Activated naive CD4-positive, alpha-beta T cell treated with anti-CD3 and anti-CD28 coated beads for 36 hours (primary cell): ENCODE measurements around the gene FAM20C. TPM values are rescaled to one million over a fixed set of nuclear protein-coding genes. Genes with fewer than 3 reads are reported as not detected.

Experiments used
- CTCF ChIA-PET: fragments of 350-600 bp; sonication (Branson Sonifier 250); formaldehyde crosslinking; loops from one replicate; lab custom pipeline; 2021; ENCODE audit warnings: antibody characterized with exemption; lab: Charles Lee
- DNase-seq: peaks from one replicate; pipeline ENCODE4 v3.0.0-alpha.2; 2020
- H3K27ac Mint-ChIP-seq: one replicate; pipeline ENCODE4 v1.8.0; 2021; ENCODE audit warnings: mild to moderate bottlenecking, mixed read lengths
- H3K27me3 Mint-ChIP-seq: one replicate; pipeline ENCODE4 v1.8.0; 2021; ENCODE audit warnings: low read depth, mixed read lengths
- H3K36me3 Mint-ChIP-seq: one replicate; pipeline ENCODE4 v1.8.0; 2021; ENCODE audit warnings: low read depth, mixed read lengths
- H3K4me1 Mint-ChIP-seq: one replicate; pipeline ENCODE4 v1.8.0; 2021; ENCODE audit warnings: low read depth, mixed read lengths
- H3K4me3 Mint-ChIP-seq: one replicate; pipeline ENCODE4 v1.8.0; 2021; ENCODE audit warnings: mild to moderate bottlenecking, moderate library complexity, mixed read lengths
- H3K9me3 Mint-ChIP-seq: one replicate; pipeline ENCODE4 v1.8.0; 2021; ENCODE audit warnings: mixed read lengths
- intact Hi-C: fragments of 100-400 bp; cut with micrococcal nuclease; formaldehyde crosslinking; loops from one replicate; pipeline ENCODE4 v1.15.1; 2023
- total RNA-seq, 2 experiments: library from RNA; stranded (reverse); gene quantifications; one replicate each; pipeline ENCODE4 v1.2.3, GENCODE V29; 2021

Gene FAM20C
- total RNA-seq, 2 experiments from 2014 or later = 0.26 to 0.91 TPM

DNA sequence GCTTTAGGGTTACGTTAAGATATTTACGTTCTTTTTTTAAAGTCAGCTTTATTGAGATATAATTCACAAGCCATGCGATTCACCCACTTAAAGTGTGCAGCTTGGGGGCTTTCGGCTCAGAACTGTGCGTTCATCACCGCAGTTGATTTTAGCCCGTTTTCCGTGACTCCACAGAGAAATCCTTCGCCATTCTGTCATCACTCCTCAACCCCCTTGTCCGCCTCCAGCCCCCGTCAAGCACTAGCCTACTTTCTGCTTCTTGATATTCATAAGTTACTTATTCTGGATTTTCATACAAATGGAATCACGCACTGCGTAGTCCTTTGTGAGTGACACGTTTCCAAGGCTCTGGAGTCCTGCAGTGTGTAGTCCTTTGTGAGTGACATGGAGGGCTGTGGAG lies 20.4 kb downstream of the FAM20C start:
- no peak for DNase-seq
- intact Hi-C loops = no loop called here
- no peak overlapping the region for H3K4me3 Mint-ChIP-seq
- no peaks in the 10 kb centered on the region for H3K36me3 Mint-ChIP-seq
- no peaks in the 10 kb centered on the region for H3K4me1 Mint-ChIP-seq
- CTCF ChIA-PET = no interaction called here
- no peaks in the 10 kb centered on the region for H3K27me3 Mint-ChIP-seq
- H3K27ac Mint-ChIP-seq = no peak overlapping the region
- no peaks in the 10 kb centered on the region for H3K9me3 Mint-ChIP-seq

DNA sequence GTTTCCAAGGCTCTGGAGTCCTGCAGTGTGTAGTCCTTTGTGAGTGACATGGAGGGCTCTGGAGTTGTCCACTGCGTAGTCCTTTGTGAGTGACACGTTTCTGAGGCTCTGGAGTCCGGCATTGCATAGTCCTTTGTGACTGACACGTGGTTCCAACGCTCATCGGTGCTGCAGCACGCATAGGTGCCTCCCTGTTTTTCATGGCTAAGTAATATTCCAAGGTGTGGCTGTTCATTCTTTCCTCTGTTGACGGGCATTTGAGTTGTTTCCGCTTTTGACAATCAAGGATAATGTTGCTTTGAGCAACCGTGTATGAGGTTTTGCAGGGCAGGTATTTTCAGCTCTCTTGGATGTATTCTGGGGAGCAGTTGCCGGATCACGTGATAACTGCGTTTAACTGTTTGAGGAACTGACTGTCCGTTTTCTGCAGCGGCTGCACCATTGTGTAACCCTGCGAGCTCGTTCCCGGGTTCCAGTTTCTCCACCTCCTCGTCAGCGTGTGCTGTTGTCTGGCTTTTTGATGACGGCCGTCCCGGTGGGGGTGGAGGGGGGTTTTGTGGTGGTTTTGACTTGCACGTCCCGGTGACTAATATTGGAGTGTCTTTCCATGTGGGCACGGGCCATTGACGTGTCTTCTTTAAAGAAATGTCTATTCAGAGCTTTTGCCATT lies 21.1 kb downstream of the FAM20C start:
- Mint-ChIP-seq H3K27me3 (no peaks in the 10 kb centered on the region), H3K36me3 (no peaks in the 10 kb centered on the region), H3K27ac (no peak overlapping the region), H3K9me3 (no peaks in the 10 kb centered on the region), H3K4me3 (no peak overlapping the region), H3K4me1 (no peaks in the 10 kb centered on the region)
- no peak for DNase-seq
- CTCF ChIA-PET = no interaction called here
- intact Hi-C loops = no loop called here

DNA sequence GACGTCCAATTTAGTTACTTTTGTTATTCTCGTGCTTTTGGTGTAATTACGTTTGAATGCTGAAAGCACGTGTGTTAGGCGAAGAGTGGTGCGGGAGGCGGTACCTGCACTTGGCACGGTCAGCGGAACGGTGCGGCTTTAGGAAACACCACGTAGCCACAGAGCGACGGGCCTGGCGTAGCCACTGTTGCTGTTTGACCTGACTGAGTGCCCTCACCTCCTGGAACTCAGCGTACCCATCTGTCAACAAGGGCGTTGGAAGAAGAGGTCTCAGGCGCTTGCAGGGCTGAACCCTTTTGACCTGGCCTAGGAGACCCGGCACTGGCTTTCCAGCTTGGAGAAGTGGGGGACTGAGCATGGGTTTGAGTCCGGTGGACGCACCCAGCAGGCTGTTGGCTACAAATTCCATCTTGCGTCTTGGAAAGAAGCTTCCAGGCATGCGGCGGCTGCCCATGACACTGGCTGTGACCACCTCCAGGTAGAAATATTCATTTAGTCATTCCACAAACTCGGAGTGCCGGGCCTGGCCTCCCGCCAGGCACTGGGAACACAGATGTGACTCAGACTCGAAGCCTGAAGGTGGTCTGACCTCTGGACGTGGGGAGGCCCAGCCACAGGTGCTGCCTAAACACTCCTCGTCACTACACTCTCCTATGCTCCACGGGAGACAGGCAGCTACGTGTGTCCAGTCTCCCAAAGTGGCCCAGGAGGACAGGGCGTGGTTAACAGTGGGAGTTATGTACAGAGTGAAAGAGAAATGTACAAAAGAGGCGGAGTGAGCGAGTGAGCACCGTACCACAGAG lies 22.2 kb downstream of the FAM20C start:
- DNase-seq = no peak
- no peaks in the 10 kb centered on the region for H3K9me3 Mint-ChIP-seq
- intact Hi-C loops = no loop called here
- H3K36me3 Mint-ChIP-seq = no peaks in the 10 kb centered on the region
- no peak overlapping the region for H3K27ac Mint-ChIP-seq
- H3K4me3 Mint-ChIP-seq = no peak overlapping the region
- no peaks in the 10 kb centered on the region for H3K27me3 Mint-ChIP-seq
- CTCF ChIA-PET = no interaction called here
- H3K4me1 Mint-ChIP-seq = no peaks in the 10 kb centered on the region

DNA sequence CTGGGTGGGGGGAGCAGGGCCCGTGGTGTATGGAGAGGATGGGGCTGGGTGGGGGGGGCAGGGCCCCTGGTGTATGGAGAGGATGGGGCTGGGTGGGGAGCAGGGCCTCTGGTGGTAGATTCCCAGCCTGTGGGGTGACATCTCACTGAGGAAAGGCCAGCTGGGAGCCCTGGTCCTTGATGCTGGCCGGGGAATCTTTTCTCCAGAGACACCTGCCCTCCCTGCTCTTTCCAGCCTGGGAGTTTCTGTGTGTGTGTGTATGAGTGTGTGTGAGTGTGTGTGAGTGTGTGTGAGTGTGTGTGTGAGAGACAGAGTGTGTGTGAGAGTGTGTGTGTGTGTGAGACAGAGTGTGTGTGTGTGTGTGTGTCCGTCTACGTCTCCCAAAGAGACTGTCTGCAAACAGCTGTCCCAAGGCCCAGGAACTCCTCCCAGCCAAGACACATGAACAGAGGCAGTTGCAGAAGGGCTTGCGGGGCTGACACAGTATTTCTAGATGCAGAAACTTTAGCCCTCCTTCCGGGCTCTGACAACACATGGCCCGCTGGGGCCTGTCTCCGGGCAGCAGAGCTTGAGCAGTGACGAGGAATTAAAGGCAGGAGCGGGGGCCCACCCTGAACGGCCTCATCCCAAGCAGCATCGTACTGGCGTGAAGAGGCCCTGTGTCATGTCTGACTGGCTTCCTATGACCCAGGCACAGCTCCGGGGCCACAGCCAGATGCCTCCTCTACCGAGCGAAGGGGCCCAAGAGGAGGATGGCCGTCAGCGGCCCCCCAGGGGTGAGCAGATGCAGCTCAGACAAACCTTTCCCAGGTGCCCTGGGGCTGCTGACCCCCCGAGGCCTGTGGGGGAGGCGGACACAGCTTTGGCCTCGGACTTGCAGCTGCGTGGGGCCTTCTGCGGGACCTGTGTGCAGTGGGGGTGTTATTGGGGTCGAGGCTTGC lies 24.3 kb downstream of the FAM20C start:
- intact Hi-C loops = no loop called here
- CTCF ChIA-PET = no interaction called here
- no peaks in the 10 kb centered on the region for H3K4me1 Mint-ChIP-seq
- no peak overlapping the region for H3K27ac Mint-ChIP-seq
- H3K9me3 Mint-ChIP-seq = no peaks in the 10 kb centered on the region
- H3K36me3 Mint-ChIP-seq = no peaks in the 10 kb centered on the region
- no peaks in the 10 kb centered on the region for H3K27me3 Mint-ChIP-seq
- no peak overlapping the region for H3K4me3 Mint-ChIP-seq
- DNase-seq = no peak

DNA sequence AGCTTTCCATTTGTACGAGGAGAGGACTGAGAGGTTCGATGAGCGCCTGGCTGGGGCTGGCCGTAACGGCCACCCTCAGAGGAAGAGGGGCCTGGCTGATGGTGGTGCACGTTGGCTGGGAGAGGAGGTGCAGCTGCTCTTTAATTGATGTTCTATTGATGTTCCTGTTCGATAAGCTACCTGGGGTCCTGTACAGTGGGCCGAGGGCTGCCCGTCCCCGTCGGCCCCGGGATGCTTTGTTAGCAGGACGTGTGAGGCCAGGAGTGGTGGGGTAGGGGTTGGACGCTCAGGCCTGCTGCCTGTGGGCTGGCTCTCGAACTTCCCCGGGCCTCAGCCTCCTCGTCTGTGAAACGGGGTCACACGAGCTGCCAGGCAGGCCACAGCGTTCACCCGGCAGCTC lies 25.4 kb downstream of the FAM20C start:
- intact Hi-C loops = no loop called here

DNA sequence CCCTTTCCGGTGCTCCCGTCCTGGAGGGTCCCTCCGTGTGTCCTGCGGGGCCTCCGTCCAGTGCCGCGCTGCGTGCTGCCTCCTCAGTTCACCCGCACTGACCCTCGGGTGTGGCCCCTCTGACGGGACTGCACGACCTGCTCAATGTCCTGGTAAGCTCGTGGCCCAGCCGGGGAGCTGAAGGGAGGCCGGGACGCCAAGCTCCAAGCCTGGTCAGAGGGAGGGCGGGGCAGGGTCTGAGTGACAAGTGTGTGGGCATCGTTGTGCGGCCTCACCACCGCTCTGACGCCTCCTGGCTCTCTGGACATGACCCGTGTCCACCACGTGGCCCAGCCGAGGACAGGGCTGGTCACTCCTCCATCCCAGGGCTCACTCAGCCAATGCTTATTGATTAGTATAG lies 25.9 kb downstream of the FAM20C start:
- no peak for DNase-seq
- Mint-ChIP-seq H3K27me3 (no peaks in the 10 kb centered on the region), H3K4me1 (no peaks in the 10 kb centered on the region), H3K36me3 (no peaks in the 10 kb centered on the region), H3K27ac (no peak overlapping the region), H3K9me3 (no peaks in the 10 kb centered on the region), H3K4me3 (no peak overlapping the region)
- intact Hi-C loops = no loop called here
- CTCF ChIA-PET = no interaction called here

More for the DNA sequence above, 25.4 kb downstream of the FAM20C start:
- Mint-ChIP-seq H3K9me3 (no peaks in the 10 kb centered on the region), H3K27ac (no peak overlapping the region), H3K27me3 (no peaks in the 10 kb centered on the region), H3K36me3 (no peaks in the 10 kb centered on the region), H3K4me3 (no peak overlapping the region), H3K4me1 (no peaks in the 10 kb centered on the region)
- no peak for DNase-seq
- CTCF ChIA-PET = no interaction called here

DNA sequence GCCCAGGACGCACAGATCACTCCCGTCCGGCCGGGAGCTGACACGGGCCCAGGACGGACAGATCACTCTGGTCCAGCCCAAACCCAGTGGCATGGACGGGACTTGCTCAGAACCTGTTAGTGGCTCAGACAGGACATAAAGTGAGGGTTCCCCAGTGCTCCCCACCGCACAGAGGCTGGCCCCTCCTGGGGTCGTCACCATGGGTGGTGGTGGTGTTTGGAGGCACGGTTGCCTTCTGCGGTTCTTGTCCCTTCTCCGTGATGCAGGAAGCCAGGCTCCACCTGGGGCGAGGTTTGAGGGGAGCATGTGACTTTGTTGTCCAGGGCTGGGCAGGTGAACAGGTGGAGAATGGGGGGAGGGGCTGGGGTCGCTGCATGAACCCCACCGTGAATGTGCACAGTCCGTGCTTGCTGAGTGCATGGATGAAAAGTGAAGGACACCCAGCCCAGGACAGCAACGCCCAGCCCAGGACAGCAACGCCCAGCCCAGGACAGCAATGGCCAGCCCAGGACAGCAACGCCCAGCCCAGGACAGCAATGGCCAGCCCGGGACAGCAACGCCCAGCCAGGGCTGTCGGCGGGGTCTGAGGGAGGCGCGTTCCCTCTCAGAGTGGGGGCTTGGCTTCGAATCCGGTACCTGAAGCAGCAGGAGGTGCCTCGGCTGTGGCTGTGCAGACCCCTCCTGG lies 26.7 kb downstream of the FAM20C start:
- no peak for DNase-seq
- Mint-ChIP-seq H3K36me3 (no peaks in the 10 kb centered on the region), H3K9me3 (no peaks in the 10 kb centered on the region), H3K4me3 (no peak overlapping the region), H3K27me3 (no peaks in the 10 kb centered on the region), H3K4me1 (no peaks in the 10 kb centered on the region), H3K27ac (no peak overlapping the region)
- CTCF ChIA-PET = no interaction called here
- intact Hi-C loops = no loop called here

DNA sequence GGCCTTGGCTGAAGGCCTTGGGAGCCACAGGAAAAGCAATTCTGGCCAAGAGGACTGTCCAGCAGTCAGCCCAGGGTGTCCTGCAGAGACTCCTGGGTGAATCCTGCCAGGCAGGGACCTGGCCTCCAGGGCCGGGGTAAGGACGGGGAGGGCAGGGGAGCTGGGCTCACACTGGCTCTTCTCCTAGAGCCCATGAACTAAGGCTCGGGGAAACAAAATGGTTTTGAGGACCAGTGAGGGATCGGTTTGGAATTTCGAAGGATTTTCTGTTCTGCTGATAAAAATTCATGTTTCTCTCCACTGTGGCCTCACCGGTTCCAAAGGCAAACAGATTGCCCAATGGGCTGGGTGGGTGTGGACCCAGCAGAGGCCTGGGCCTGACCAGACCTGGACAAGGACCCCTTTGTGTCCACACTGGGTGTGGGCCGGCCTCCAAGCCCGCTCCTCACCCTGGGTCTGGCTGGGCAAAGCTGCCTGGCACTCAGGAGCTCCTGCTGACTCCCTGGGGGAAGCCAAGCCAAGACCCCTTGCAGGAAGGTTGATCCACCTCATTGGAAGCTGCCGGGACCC lies 27.3 kb downstream of the FAM20C start:
- no peak overlapping the region for H3K27ac Mint-ChIP-seq
- H3K36me3 Mint-ChIP-seq = no peaks in the 10 kb centered on the region
- no peaks in the 10 kb centered on the region for H3K27me3 Mint-ChIP-seq
- H3K9me3 Mint-ChIP-seq = no peaks in the 10 kb centered on the region
- H3K4me1 Mint-ChIP-seq = no peaks in the 10 kb centered on the region
- CTCF ChIA-PET = no interaction called here
- DNase-seq = no peak
- intact Hi-C loops = no loop called here
- H3K4me3 Mint-ChIP-seq = no peak overlapping the region

DNA sequence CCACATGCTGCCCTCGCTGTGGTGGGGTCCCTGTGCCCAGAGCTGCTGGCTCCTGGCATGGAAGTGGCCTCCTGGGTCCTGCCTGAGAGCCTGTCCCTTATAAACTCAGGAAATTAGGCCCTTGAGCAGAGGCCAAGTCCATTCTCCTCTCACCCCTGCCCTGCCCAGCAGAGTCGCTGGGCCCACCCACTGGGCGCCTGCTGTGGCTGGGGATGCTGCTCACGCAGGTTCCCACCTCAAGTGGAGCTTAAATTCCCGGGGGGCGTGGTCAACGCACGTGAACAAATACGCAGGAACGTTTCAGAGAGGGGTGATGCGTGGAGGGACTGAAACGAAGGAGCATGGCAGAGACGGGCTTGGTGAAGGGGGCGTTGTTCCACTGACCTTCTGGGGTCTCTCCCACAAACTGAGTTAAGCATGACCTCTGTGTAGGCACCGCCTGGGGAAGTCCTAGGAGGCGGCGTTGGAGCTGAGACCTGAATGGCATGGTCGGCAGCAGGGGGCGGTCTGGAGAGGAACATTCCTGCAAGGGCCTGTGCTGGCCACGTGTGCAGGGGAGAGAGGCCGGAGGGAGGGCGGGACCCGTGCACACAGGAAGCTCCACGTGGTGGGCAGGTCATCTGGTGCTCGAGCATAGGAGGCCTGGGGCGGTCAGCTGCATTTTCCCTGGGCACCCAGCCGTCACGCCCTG lies 27.9 kb downstream of the FAM20C start:
- H3K36me3 Mint-ChIP-seq = no peaks in the 10 kb centered on the region
- no peak overlapping the region for H3K4me3 Mint-ChIP-seq
- no peak for DNase-seq
- CTCF ChIA-PET = no interaction called here
- intact Hi-C loops = no loop called here
- no peaks in the 10 kb centered on the region for H3K4me1 Mint-ChIP-seq
- H3K27ac Mint-ChIP-seq = no peak overlapping the region
- no peaks in the 10 kb centered on the region for H3K27me3 Mint-ChIP-seq
- H3K9me3 Mint-ChIP-seq = no peaks in the 10 kb centered on the region

DNA sequence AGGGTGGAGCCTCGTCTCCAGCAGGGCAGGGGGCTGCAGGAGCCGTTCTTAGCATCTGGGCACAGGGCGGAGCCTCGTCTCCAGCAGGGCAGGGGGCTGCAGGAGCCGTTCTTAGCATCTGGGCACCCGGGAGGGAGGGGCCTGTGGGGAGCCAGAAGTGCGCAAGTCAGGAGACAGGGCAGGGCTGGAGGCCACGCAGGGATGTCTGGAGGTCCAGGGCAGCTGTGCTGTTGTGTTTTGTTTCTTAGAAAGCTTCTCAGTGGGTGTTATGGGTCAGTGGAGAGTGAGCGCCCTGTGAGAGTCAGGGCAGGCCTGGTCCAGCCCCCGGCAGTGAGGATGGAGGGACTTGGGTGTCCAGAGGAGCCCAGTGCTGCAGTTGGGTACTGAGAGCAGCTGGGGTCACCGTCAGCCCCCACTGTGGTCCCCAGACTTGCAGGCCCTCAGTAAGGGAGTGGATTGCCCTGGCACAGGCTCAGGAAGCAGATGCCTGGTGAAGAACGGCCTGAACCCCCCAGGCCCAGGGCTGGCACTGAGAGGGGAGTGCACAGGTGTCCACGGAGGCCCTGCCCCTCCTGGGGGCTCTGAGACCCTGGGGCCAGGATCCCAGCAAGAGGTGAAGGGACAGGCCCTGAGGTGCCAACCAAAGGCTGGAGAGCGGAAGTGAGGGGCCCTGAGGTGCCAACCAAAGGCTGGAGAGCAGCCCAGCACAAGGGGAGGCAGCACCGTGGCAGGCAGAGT lies 29.8 kb downstream of the FAM20C start:
- no peaks in the 10 kb centered on the region for H3K9me3 Mint-ChIP-seq
- no peaks in the 10 kb centered on the region for H3K27me3 Mint-ChIP-seq
- no peak overlapping the region for H3K27ac Mint-ChIP-seq
- intact Hi-C loops = no loop called here
- H3K4me3 Mint-ChIP-seq = no peak overlapping the region
- H3K36me3 Mint-ChIP-seq = no peaks in the 10 kb centered on the region
- CTCF ChIA-PET = no interaction called here
- DNase-seq = no peak
- H3K4me1 Mint-ChIP-seq = no peaks in the 10 kb centered on the region

DNA sequence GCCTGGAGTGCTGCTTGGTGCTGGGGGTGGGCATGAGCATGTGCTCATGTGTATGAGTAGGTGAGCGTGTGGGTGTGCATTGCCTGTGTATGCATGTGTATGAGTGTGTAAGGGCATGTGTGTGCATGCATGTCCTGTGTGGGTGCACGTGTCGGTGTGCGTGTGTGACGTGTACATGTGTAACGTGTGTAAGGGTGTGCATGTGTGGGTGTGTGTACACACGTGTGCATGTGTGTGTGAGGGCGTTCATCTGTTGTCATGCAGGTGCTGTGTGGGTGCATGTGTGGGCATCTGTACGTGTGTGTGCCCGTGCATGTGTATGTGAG lies 30.3 kb downstream of the FAM20C start:
- intact Hi-C loops = no loop called here

More for the DNA sequence above, 30.3 kb downstream of the FAM20C start:
- no peaks in the 10 kb centered on the region for H3K36me3 Mint-ChIP-seq
- H3K4me3 Mint-ChIP-seq = no peak overlapping the region
- H3K4me1 Mint-ChIP-seq = no peaks in the 10 kb centered on the region
- H3K9me3 Mint-ChIP-seq = no peaks in the 10 kb centered on the region
- CTCF ChIA-PET = no interaction called here
- no peak overlapping the region for H3K27ac Mint-ChIP-seq
- DNase-seq = no peak
- H3K27me3 Mint-ChIP-seq = no peaks in the 10 kb centered on the region
